K562 (cell line): ENCODE results near the gene CD151. TPM values are rescaled to one million over a fixed set of nuclear protein-coding genes. Genes with fewer than 3 reads are reported as not detected.
A peak's percentile ranks its signal among the peaks of the same experiment; 100 is the strongest.

ENCODE experiments used
- ATAC-seq: fragments of 200-7000 bp; cut with Tn5 transposase; 3 replicates; pipeline ENCODE4 v1.9.1; 2020; ENCODE audit warnings: moderate library complexity
- BruUV-seq: library from RNA; stranded (reverse); fragments of 400-500 nt; replicated peaks from 2 replicates; lab custom pipeline; 2021; lab: Mats Ljungman, UMichigan
- CTCF ChIA-PET: fragments of 300-600 bp; formaldehyde crosslinking; extraction: SDS; loops from one replicate; lab custom pipeline; 2021; ENCODE audit warnings: low intra/inter-chr PET ratio; lab: Yijun Ruan, JAX
- POLR2A ChIA-PET: fragments of 300-600, 350-650 bp; sonication (Branson Sonifier 250); formaldehyde crosslinking; extraction: SDS; loops from one replicate; lab custom pipeline; 2021; ENCODE audit warnings: antibody characterized with exemption, inconsistent platforms; lab: Yijun Ruan, JAX
- DNase-seq, 4 experiments: peaks; one replicate each; pipeline versions ENCODE4 v3.0.0 to v3.0.0-alpha.2; 2011 to 2018; ENCODE audit warnings: low spot score in 3 of 4, mixed read lengths in 3 of 4; ENCODE audit errors: extremely low read depth in 1 of 4
- FAIRE-seq: peaks from 2 replicates; lab custom pipeline; 2011; peaks lifted over from hg19 to GRCh38; lab: Jason Lieb, UNC
- H2AFZ ChIP-seq: 2 replicates; pipeline ENCODE4 v1.6.0; 2011; ENCODE audit warnings: low read depth, low read length, control low read depth, inconsistent platforms
- H3K27ac ChIP-seq: fragments of 200-600 bp; 3 replicates; pipeline ENCODE4 v1.8.0; 2011; ENCODE audit warnings: low read depth, mild to moderate bottlenecking, control low read depth, inconsistent platforms, low read length, moderate library complexity, mixed read lengths; ENCODE audit errors: extremely low read depth
- H3K27me3 ChIP-seq, 2 experiments: fragments of 300-600 bp in 1 of 2; 2 replicates in 1 of 2; 3 replicates in 1 of 2; pipeline versions ENCODE4 v1.6.0 to v1.8.0; 2011; ENCODE audit warnings: inconsistent platforms in 2 of 2, low read length in 2 of 2, mild to moderate bottlenecking in 1 of 2, mixed read lengths in 1 of 2, moderate library complexity in 1 of 2; ENCODE audit not compliant: control insufficient read depth in 2 of 2, insufficient read depth in 2 of 2
- H3K36me3 ChIP-seq: fragments of 300-600 bp; 3 replicates; pipeline ENCODE4 v1.8.0; 2011; ENCODE audit warnings: mild to moderate bottlenecking, low read length, inconsistent platforms; ENCODE audit not compliant: control insufficient read depth, insufficient read depth
- H3K4me1 ChIP-seq, 2 experiments: fragments of 200-600 bp in 1 of 2; replicated peaks in 1 of 2; 2 replicates in 1 of 2; 3 replicates in 1 of 2; pipeline versions ENCODE4 v1.5.1 to v1.8.0; 2011; ENCODE audit warnings: inconsistent platforms in 2 of 2, low read length in 2 of 2, mild to moderate bottlenecking in 1 of 2, mixed read lengths in 1 of 2, moderate library complexity in 1 of 2; ENCODE audit not compliant: control insufficient read depth in 2 of 2, insufficient read depth in 2 of 2
- H3K4me2 ChIP-seq: 2 replicates; pipeline ENCODE4 v1.6.1; 2011; ENCODE audit warnings: low read length, control low read depth, inconsistent platforms, mixed read lengths; ENCODE audit not compliant: insufficient read depth
- H3K4me3 ChIP-seq: fragments of 200-600 bp; sonication (generic), shearing (Covaris generic); 2 replicates; pipeline ENCODE4 v1.5.1; 2016; ENCODE audit warnings: control low read depth, inconsistent platforms
- H3K79me2 ChIP-seq: fragments of 200-600 bp; 3 replicates; pipeline ENCODE4 v1.8.0; 2011; ENCODE audit warnings: low read length, inconsistent platforms; ENCODE audit not compliant: control insufficient read depth, insufficient read depth
- H3K9ac ChIP-seq, 2 experiments: 2 replicates each; pipeline versions ENCODE4 v1.6.0 to v1.6.1; 2011; ENCODE audit warnings: low read depth in 2 of 2, low read length in 2 of 2, control low read depth in 1 of 2, inconsistent platforms in 1 of 2, mild to moderate bottlenecking in 1 of 2, mixed read lengths in 1 of 2; ENCODE audit not compliant: insufficient read depth in 1 of 2
- H3K9me1 ChIP-seq: one replicate; pipeline ENCODE4 v1.6.0; 2011; ENCODE audit warnings: inconsistent platforms, mild to moderate bottlenecking, low read length, moderate library complexity; ENCODE audit not compliant: control insufficient read depth, insufficient read depth
- H3K9me3 ChIP-seq: replicated peaks from 2 replicates; pipeline ENCODE4 v1.5.1; 2011; ENCODE audit warnings: low read depth, low read length, inconsistent platforms; ENCODE audit not compliant: control insufficient read depth, insufficient read depth
- H4K20me1 ChIP-seq: replicated peaks from 2 replicates; pipeline ENCODE4 v1.6.1; 2011; ENCODE audit warnings: low read length, inconsistent platforms, mixed read lengths; ENCODE audit not compliant: control insufficient read depth, insufficient read depth
- POLR2G ChIP-seq: fragments of 200-400 bp; formaldehyde crosslinking; IDR thresholded peaks from 2 replicates; pipeline ENCODE4 v1.6.1; 2017; ENCODE audit warnings: low read depth, mild to moderate bottlenecking, antibody characterized with exemption, low read length, moderate library complexity
- SMARCB1 ChIP-seq: IDR thresholded peaks from 2 replicates; pipeline ENCODE4 v1.6.1; 2011; ENCODE audit warnings: improper control_type of control experiment, low read depth; ENCODE audit not compliant: insufficient read length
- ZNF445 ChIP-seq: fragments of 250-450 bp; sonication (Bioruptor Pico); IDR thresholded peaks from 2 replicates; pipeline ENCODE4 v1.4.0; 2020; ENCODE audit warnings: low read depth, mild to moderate bottlenecking, moderate library complexity
- WGBS: fragments of 100-300 bp; shearing (Covaris generic); methylation state at CpG from one replicate; pipeline ENCODE4 v1.1.6; 2016; ENCODE audit warnings: low coverage, mixed read lengths; ENCODE audit not compliant: insufficient coverage; ENCODE audit errors: missing lambda C conversion rate; 5-methylcytosine and 5-hydroxymethylcytosine counted together
- in situ Hi-C: fragments of 300-500 bp; cut with MboI; formaldehyde crosslinking; loops from 4 replicates; pipeline ENCODE4 v1.15.0; 2018; ENCODE audit warnings: inconsistent platforms, mixed read lengths
- intact Hi-C: fragments of 100-400 bp; cut with micrococcal nuclease; formaldehyde crosslinking; loops from 2 replicates; pipeline ENCODE4 v1.14.2; 2022
- polyA plus RNA-seq, 8 experiments: library from polyadenylated mRNA; depleted of rRNA in 4 of 8; stranded (reverse) in 5 of 8; unstranded in 3 of 8; fragments of >200 nt; fragmentation: Nextera tagmentation in 2 of 8; fragmentation: Illumina TruSeq in 1 of 8; extraction: Ambion mirVana in 2 of 8; extraction: Trizol in 1 of 8; gene quantifications; 2 replicates each; pipeline versions ENCODE4 v1.2.1 to v1.2.3, GENCODE V29; 2011 to 2014; ENCODE audit warnings: inconsistent platforms in 1 of 8, missing spikeins in 1 of 8
- total RNA-seq, 7 experiments: library from RNA; depleted of rRNA in 6 of 7; stranded (reverse); fragments of >200 nt in 6 of 7; fragmentation: Illumina TruSeq in 2 of 7; extraction: Trizol in 2 of 7; gene quantifications; 2 replicates each; pipeline versions ENCODE4 v1.2.1 to v1.2.3, GENCODE V29; 2011 to 2021; ENCODE audit warnings: low replicate concordance in 1 of 7

CD151 gene
- total and polyA plus RNA-seq, 9 of the 15 experiments (the other 6 are each of a cell fraction or from before 2014, with no cell fraction given): 2.3 to 187 (median 140) TPM

DNA sequence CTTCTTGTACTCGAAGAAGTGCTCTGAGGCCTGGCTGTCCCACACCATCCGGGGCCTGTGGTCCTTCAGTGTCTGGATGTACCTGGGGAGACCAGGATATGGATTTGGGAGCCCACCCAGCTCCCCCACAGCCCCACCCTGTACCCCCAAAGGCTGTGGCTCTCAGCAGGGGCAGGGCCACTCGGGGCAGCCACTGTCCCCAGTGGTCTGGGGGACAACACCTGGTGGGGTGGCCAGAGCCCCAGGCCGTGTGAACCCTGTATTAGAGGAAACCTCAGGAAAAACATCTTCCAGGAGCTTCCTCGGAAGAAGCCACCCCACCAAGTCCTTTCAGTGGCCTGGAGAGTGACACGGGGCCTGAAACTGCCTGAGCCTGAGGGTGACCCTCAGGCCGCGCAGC, 37.7 kb downstream of the CD151 start:
- Histone ChIP-seq H3K9ac (peak overlapping the region in 1 of 2 experiments; percentile 52; a peak in 2 of 4 replicates), H3K9me3 (no peaks in the 10 kb centered on the region), H3K9me1 (peaks cover 3% of the 10 kb centered on the region), H2AFZ (no peak overlapping the region), H3K27me3 (no peaks in the 10 kb centered on the region), H3K27ac (no peak overlapping the region), H3K36me3 (peaks cover 54% of the 10 kb centered on the region), H3K4me3 (no peak overlapping the region), H3K79me2 (no peaks in the 10 kb centered on the region), H3K4me2 (no peak overlapping the region), H3K4me1 (peaks cover 2 to 79% of the 10 kb centered on the region in 2 experiments; a peak in 4 of 5 replicates), H4K20me1 (peaks cover 11% of the 10 kb centered on the region; the same call in 1 of the 2 replicates)
- in situ Hi-C loops: no loop called here
- no peak for FAIRE-seq
- no peak for DNase-seq
- no peak for ATAC-seq
- no peak for TF ChIP-seq SMARCB1
- 93% methylated on average over 6 of the region's 8 CpGs for WGBS
- intact Hi-C loops: no loop called here
- ChIA-PET POLR2A (no interaction called here), CTCF (no interaction called here)
- no TSS peak for BruUV-seq

- Histone ChIP-seq H3K4me3 (no peak overlapping the region), H3K36me3 (peaks cover 51% of the 10 kb centered on the region), H3K4me2 (no peak overlapping the region), H3K4me1 (peaks cover 13 to 79% of the 10 kb centered on the region in 2 experiments; a peak in 4 of 5 replicates), H3K9me3 (no peaks in the 10 kb centered on the region), H3K27me3 (no peaks in the 10 kb centered on the region), H4K20me1 (peaks cover 18% of the 10 kb centered on the region), H3K27ac (no peak overlapping the region)
- POLR2A ChIA-PET: interaction anchor here (0.6 to 1.1 kb wide), 2 partner anchors 25 to 84 kb away, joined by 3 read pairs; no protein-coding TSS in a partner anchor
- no TSS peak for BruUV-seq
- no peak for ATAC-seq
- 73% methylated on average over 7 of the region's 9 CpGs for WGBS
- no peak for FAIRE-seq
- no peak for DNase-seq
- in situ Hi-C loops: no loop called here
- TF ChIP-seq POLR2G (peak; percentile 34), ZNF445 (CRISPR knock-in tag) (no peak)
- TF ChIP-seq, all 486 proteins: peak for 1
- intact Hi-C loops: no loop called here
- CTCF ChIA-PET: no interaction called here
- no peaks in the 10 kb centered on the region for H3K79me2 ChIP-seq
- peaks cover 10% of the 10 kb centered on the region for H3K9me1 ChIP-seq
- no peak overlapping the region for H2AFZ ChIP-seq
- 0 out of 4 replicates have a peak overlapping the region, but pooled peaks of 1 of the 2 experiments have one; percentile 61 for H3K9ac ChIP-seq
These were observed 38.7 kb downstream of the CD151 start for GRCh38 chr11:871472-871871.
